ENCODE measurements around the gene CMTM2.

Gene CMTM2

DNA sequence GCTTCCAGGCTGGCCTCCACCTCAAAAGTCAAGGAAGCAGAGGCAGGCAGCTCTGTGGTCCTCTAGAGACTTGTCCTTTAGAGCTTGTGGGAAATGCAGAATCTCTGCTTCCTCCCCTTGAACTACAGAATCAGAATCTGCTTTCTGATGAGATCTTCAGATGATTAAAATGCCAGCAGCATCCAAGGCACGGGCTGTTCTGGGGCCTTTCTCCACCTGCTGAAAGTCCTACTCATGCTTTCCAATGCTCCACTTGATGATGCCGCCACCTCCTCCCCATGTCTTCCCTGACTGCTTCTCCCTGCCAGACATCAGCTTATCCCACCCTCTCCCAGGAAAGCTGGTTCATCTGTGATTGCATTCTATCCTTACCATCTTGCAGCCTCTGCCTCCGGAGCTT, 58.5 kb downstream of the CMTM2 start:
- no peak for DNase-seq
